HepG2 (cell line): ENCODE measurements around the gene RNF133. TPM values are rescaled to one million over a fixed set of nuclear protein-coding genes. Genes with fewer than 3 reads are reported as not detected.

Experiments
- ATAC-seq: fragments of 200-7000 bp; cut with Tn5 transposase; 3 replicates; pipeline ENCODE4 v1.9.1; 2020; ENCODE audit warnings: mild to moderate bottlenecking, moderate library complexity
- BruUV-seq: library from RNA; stranded (reverse); fragments of 400-500 nt; replicated peaks from 2 replicates; lab custom pipeline; 2021; lab: Mats Ljungman, UMichigan
- CTCF ChIA-PET: fragments of 300-600 bp; formaldehyde crosslinking; extraction: SDS; loops from one replicate; lab custom pipeline; 2021; ENCODE audit warnings: low total read pairs, inconsistent platforms, low intra/inter-chr PET ratio; lab: Yijun Ruan, JAX
- POLR2A ChIA-PET: fragments of 350-600 bp; sonication (Branson Sonifier 250); formaldehyde crosslinking; loops from one replicate; lab custom pipeline; 2020; ENCODE audit warnings: antibody characterized with exemption, inconsistent platforms; lab: Yijun Ruan, JAX
- DNase-seq: peaks from one replicate; pipeline ENCODE4 v3.0.0-alpha.2; 2015; ENCODE audit warnings: low spot score
- FAIRE-seq: peaks from 3 replicates; lab custom pipeline; 2011; peaks lifted over from hg19 to GRCh38; lab: Jason Lieb, UNC
- H2AFZ ChIP-seq: one replicate; pipeline ENCODE4 v1.6.1; 2011; ENCODE audit warnings: low read length, inconsistent platforms
- H3K27ac ChIP-seq: fragments of 300-600 bp; 3 replicates; pipeline ENCODE4 v1.8.0; 2011; ENCODE audit warnings: mixed run types, mild to moderate bottlenecking, mixed read lengths, low read length, inconsistent platforms; ENCODE audit not compliant: insufficient read depth; ENCODE audit errors: extremely low read length
- H3K27me3 ChIP-seq, 2 experiments: fragments of 200-600 bp in 1 of 2; 2 replicates in 1 of 2; 3 replicates in 1 of 2; pipeline versions ENCODE4 v1.6.0 to v1.8.0; 2011; ENCODE audit warnings: low read length in 2 of 2, mild to moderate bottlenecking in 2 of 2, moderate library complexity in 2 of 2, inconsistent platforms in 1 of 2; ENCODE audit not compliant: insufficient read depth in 2 of 2, control insufficient read depth in 1 of 2
- H3K36me3 ChIP-seq, 2 experiments: fragments of 200-600 bp in 1 of 2; replicated peaks in 1 of 2; 2 replicates in 1 of 2; 3 replicates in 1 of 2; pipeline versions ENCODE4 v1.5.1 to v1.8.0; 2011; ENCODE audit warnings: low read length in 2 of 2, inconsistent platforms in 1 of 2; ENCODE audit not compliant: insufficient read depth in 2 of 2, control insufficient read depth in 1 of 2
- H3K4me1 ChIP-seq: 2 replicates; pipeline ENCODE4 v1.5.1; 2012; ENCODE audit warnings: low read length, inconsistent platforms; ENCODE audit not compliant: insufficient read depth
- H3K4me2 ChIP-seq: 2 replicates; pipeline ENCODE4 v1.6.0; 2011; ENCODE audit warnings: low read depth, low read length, inconsistent platforms
- H3K4me3 ChIP-seq, 3 experiments: fragments of 200-600 bp in 1 of 3; sonication (generic), shearing (Covaris generic) in 1 of 3; replicated peaks in 1 of 3; 2 replicates each; pipeline ENCODE4 v1.5.1; 2011 to 2016; ENCODE audit warnings: low read length in 3 of 3, inconsistent platforms in 2 of 3, low read depth in 2 of 3, mild to moderate bottlenecking in 2 of 3, control low read depth in 1 of 3, mixed read lengths in 1 of 3; ENCODE audit not compliant: insufficient read depth in 1 of 3
- H3K79me2 ChIP-seq: one replicate; pipeline ENCODE4 v1.6.1; 2011; ENCODE audit warnings: low read length, inconsistent platforms; ENCODE audit not compliant: insufficient read depth
- H3K9ac ChIP-seq: 2 replicates; pipeline ENCODE4 v1.6.0; 2011; ENCODE audit warnings: mild to moderate bottlenecking, low read depth, low read length, inconsistent platforms; ENCODE audit not compliant: insufficient read depth
- H3K9me3 ChIP-seq: 2 replicates; pipeline ENCODE4 v1.5.1; 2012; ENCODE audit warnings: mild to moderate bottlenecking, low read length
- H4K20me1 ChIP-seq: 2 replicates; pipeline ENCODE4 v1.6.0; 2011; ENCODE audit warnings: inconsistent platforms, mild to moderate bottlenecking, low read length, moderate library complexity; ENCODE audit not compliant: insufficient read depth
- HDAC1 ChIP-seq: sonication (generic); formaldehyde crosslinking; IDR thresholded peaks from 2 replicates; pipeline ENCODE4 v1.5.1; 2020; ENCODE audit warnings: mild to moderate bottlenecking, missing genetic modification reagents
- HNRNPK ChIP-seq: fragments of 200-400 bp; formaldehyde crosslinking; IDR thresholded peaks from 2 replicates; pipeline ENCODE4 v1.6.1; 2018; ENCODE audit warnings: low read length, low read depth, moderate library complexity, mild to moderate bottlenecking; ENCODE audit not compliant: poor library complexity, severe bottlenecking
- KLF15 ChIP-seq: sonication (generic); formaldehyde crosslinking; IDR thresholded peaks from 2 replicates; pipeline ENCODE4 v1.8.1; 2023; ENCODE audit warnings: borderline replicate concordance, mild to moderate bottlenecking, inconsistent platforms, missing genetic modification reagents, mixed read lengths
- NFYB ChIP-seq: sonication (generic); formaldehyde crosslinking; IDR thresholded peaks from 2 replicates; pipeline ENCODE4 v1.4.0; 2020; ENCODE audit warnings: missing genetic modification reagents
- ZIK1 ChIP-seq: sonication (generic); formaldehyde crosslinking; IDR thresholded peaks from 2 replicates; pipeline ENCODE4 v1.5.0; 2020; ENCODE audit warnings: mild to moderate bottlenecking, low read depth, missing genetic modification reagents, borderline replicate concordance
- ZNF224 ChIP-seq: sonication (generic); formaldehyde crosslinking; IDR thresholded peaks from 2 replicates; pipeline ENCODE4 v1.5.0; 2020; ENCODE audit warnings: mild to moderate bottlenecking, missing genetic modification reagents
- ZNF530 ChIP-seq: sonication (generic); formaldehyde crosslinking; IDR thresholded peaks from 2 replicates; pipeline ENCODE4 v1.5.0; 2020; ENCODE audit warnings: low read depth, mild to moderate bottlenecking, missing genetic modification reagents
- WGBS: methylation state at CpG from one replicate; pipeline ENCODE4 v1.1.6; 2017; ENCODE audit warnings: low lambda C conversion rate; 5-methylcytosine and 5-hydroxymethylcytosine counted together
- in situ Hi-C: cut with HindIII; loops from 2 replicates; pipeline ENCODE4 v1.10.0; 2017; ENCODE audit warnings: low pct_unique_long_range_greater_than_20kb; ENCODE audit not compliant: extremely low pct_ligation_motif_present
- intact Hi-C: fragments of 100-400 bp; cut with micrococcal nuclease; formaldehyde crosslinking; loops from one replicate; pipeline ENCODE4 v1.10.0; 2022; ENCODE audit not compliant: unreplicated experiment
- polyA plus RNA-seq, 8 experiments: library from polyadenylated mRNA; depleted of rRNA in 3 of 8; stranded (reverse) in 7 of 8; unstranded in 1 of 8; fragments of >200 nt; fragmentation: Illumina TruSeq in 4 of 8; extraction: Trizol in 4 of 8; gene quantifications; 2 replicates each; pipeline versions ENCODE4 v1.2.1 to v1.2.3, GENCODE V29; 2011 to 2016; ENCODE audit warnings: low read depth in 4 of 8, missing spikeins in 1 of 8, mixed read lengths in 1 of 8; ENCODE audit not compliant: insufficient read depth in 1 of 8
- total RNA-seq, 5 experiments: library from RNA; depleted of rRNA; stranded (reverse); fragments of >200 nt; fragmentation: Illumina TruSeq; extraction: Trizol; gene quantifications; 2 replicates each; pipeline ENCODE4 v1.2.3, GENCODE V29; 2016; ENCODE audit warnings: low read depth in 1 of 5
- TF ChIP-seq, protein P1 (sequence below): IDR thresholded peaks from 2 replicates; pipeline ENCODE4 v1.6.1; 2016
- TF ChIP-seq, protein P2 (sequence below): sonication (generic); formaldehyde crosslinking; IDR thresholded peaks from 2 replicates; pipeline ENCODE4 v1.8.0; 2022; ENCODE audit warnings: mild to moderate bottlenecking, missing genetic modification reagents, borderline replicate concordance

The RNF133 gene
- total and polyA plus RNA-seq, 2 of the 13 experiments (the other 11 are each of a cell fraction or from before 2014, with no cell fraction given) = 0.13 to 1.00 TPM

DNA sequence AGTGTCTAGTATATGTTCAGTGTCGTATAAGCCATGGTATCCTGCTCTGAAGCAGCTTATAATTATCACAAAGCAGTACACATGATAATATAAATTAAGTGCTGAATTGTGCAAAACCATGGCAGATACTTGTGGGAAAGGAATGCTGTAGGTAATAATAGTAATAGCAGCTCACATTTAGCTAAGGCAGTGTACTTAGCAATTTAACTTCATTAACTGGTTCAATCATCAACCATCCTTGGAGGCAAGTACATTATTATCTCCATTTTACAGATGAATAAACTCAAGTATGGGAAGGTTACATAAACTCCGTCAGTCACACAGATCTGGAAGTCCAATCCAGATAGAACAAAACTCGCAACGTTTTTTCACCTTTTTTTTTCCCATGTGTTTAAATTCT is 25.4 kb upstream of the RNF133 start (continued):
- no peak for TF ChIP-seq ZIK1 (CRISPR knock-in tag)
- TF ChIP-seq, protein P1, sequence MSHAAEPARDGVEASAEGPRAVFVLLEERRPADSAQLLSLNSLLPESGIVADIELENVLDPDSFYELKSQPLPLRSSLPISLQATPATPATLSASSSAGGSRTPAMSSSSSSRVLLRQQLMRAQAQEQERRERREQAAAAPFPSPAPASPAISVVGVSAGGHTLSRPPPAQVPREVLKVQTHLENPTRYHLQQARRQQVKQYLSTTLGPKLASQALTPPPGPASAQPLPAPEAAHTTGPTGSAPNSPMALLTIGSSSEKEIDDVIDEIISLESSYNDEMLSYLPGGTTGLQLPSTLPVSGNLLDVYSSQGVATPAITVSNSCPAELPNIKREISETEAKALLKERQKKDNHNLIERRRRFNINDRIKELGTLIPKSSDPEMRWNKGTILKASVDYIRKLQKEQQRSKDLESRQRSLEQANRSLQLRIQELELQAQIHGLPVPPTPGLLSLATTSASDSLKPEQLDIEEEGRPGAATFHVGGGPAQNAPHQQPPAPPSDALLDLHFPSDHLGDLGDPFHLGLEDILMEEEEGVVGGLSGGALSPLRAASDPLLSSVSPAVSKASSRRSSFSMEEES = no peak

GRCh38 chr7:122719010-122719578 is 20.2 kb upstream of the RNF133 start:
- Histone ChIP-seq H3K9me3 (no peaks in the 10 kb centered on the region), H3K9ac (no peak overlapping the region), H3K4me2 (no peak overlapping the region), H3K79me2 (no peaks in the 10 kb centered on the region), H3K4me1 (no peaks in the 10 kb centered on the region), H3K27ac (no peak overlapping the region), H3K36me3 (no peaks in the 10 kb centered on the region), H3K27me3 (no peaks in the 10 kb centered on the region), H3K4me3 (no peak overlapping the region), H2AFZ (no peak overlapping the region), H4K20me1 (no peaks in the 10 kb centered on the region)
- CTCF ChIA-PET = no interaction called here
- FAIRE-seq (no peak), ATAC-seq (no peak), DNase-seq (no peak)
- TF ChIP-seq ZNF224 (CRISPR knock-in tag) (no peak), NFYB (no peak), KLF15 (CRISPR knock-in tag) (no peak), HNRNPK (peak; percentile 23), ZNF530 (no peak), HDAC1 (CRISPR knock-in tag) (no peak)
- TF ChIP-seq, protein P2, sequence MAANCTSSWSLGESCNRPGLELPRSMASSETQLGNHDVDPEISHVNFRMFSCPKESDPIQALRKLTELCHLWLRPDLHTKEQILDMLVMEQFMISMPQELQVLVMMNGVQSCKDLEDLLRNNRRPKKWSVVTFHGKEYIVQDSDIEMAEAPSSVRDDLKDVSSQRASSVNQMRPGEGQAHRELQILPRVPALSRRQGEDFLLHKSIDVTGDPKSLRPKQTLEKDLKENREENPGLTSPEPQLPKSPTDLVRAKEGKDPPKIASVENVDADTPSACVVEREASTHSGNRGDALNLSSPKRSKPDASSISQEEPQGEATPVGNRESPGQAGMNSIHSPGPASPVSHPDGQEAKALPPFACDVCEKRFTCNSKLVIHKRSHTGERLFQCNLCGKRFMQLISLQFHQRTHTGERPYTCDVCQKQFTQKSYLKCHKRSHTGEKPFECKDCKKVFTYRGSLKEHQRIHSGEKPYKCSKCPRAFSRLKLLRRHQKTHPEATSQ (CRISPR knock-in tag) = no peak
- no TSS peak for BruUV-seq
- WGBS = 89% methylated on average over 4 of the region's 4 CpGs
- in situ Hi-C loops = no loop called here
- intact Hi-C loops = no loop called here
- POLR2A ChIA-PET = no interaction called here
